ENCODE data around the gene HOXA6.

The HOXA6 gene

GRCh38 chr7:27161214-27161720, 13.7 kb upstream of the HOXA6 start:
- no peak for DNase-seq

GRCh38 chr7:27160546-27161213, 13.1 kb upstream of the HOXA6 start:
- DNase-seq: peak; percentile 89

DNA sequence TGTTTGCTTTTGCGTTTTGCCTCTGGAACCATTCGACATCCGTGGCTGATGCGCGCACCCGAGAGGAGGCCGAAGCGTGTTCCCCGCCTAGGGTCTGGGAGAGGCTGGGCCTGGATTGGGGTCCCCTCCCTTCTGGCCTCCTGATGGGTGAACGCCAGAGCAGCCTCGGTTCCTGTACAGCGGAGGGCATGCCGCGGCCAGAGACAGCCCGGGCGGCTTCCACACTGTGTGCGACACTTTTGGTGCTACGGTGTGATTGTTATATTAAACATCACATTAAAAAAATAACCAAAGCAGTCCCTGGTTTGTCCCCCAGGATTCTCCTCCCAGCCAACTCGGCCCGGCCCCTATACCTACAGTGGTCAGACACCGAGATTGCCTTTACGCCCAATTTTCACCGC, 12.6 kb upstream of the HOXA6 start:
- DNase-seq: no peak

DNA sequence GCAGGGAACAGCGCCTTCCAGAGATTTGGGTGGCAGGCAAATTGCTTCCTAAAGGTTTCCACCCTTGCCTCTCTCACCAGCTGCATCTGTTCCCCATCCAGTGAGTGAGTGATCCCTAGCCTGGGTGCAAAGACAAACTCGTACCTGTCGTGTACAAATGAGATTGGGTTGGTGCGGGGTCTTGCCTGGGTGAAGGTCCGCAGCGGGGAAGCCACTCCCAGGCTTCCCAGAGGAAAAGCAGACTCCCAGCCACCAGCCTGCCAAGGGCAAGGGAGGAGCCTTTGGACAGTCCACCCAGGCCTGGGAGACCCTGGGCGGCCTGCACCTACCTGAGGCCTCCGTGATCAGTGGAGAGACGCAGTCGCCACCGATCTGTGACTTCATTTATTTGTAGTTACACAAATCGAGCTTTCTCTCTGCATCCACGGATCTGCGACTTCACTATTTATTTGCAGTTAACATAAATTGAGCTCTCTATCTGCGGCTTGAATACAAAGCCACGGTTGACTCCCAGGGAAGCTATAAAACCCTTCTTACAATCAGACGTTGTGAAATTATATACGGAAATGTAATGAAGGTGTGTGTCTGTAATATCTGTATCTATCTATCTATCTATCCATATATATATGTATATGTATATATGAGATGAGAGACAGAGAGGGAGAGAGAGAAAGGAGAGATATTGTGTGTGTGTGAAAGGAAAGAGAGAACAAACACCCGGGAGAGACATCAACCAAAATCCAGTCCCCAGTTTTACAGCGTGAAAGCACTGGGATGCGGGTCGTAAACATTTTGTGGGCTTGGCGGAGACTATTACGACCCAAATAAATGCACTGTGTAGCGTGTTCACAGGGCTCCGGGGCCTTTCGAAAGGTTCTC, 11.9 kb upstream of the HOXA6 start:
- no peak for DNase-seq

- no peak for DNase-seq
Observed at GRCh38 chr7:27158436-27159265, 11.1 kb upstream of the HOXA6 start.

- no peak for DNase-seq
Observed at GRCh38 chr7:27157702-27158431, 10.3 kb upstream of the HOXA6 start.

DNA sequence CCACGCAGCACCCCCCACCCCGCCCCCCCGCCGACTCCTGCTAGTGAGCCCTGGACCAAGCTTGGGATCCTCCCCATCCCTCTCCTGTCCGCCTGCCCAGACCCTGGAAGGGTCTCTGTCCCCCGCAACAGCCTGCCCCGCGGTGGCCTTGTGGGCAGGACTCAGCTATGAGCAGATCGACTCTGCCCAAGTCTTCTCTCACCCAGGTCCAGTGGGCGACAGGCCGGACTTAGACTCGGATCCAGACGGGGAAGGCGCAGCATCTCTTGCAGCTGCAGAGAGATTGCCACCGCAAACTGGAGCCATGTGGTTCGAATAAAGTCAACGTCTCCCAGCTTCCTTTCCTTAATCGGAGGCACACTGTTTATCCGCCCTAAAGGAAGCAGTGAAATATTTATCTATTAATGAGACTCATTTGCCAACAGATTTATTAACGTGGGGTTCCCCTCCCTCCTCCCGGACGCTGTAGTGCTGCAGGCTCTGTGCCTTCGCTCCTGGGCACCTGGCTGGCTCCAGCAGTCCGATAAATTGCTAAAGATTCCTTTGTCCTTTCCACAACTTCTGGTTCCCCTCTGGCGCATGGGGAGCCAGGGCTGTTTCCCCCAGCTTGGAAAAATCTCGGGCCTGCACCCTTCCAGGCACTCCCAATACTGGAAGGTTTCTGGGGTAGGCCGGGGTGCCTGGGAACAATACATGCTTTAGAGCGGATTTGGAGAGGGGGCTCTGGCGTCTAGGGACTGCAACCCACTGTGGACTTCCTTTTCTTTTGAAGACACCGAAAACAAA, 9.5 kb upstream of the HOXA6 start:
- no peak for DNase-seq

GRCh38 chr7:27156508-27156898, 8.9 kb upstream of the HOXA6 start, which contains the start of gene HOXA7:
HOXA7 (minus strand) TSS chr7:27156675; CDS start chr7:27156545, 130 bp downstream.
- DNase-seq: no peak

GRCh38 chr7:27155816-27156507, 8.4 kb upstream of the HOXA6 start:
- no peak for DNase-seq

DNA sequence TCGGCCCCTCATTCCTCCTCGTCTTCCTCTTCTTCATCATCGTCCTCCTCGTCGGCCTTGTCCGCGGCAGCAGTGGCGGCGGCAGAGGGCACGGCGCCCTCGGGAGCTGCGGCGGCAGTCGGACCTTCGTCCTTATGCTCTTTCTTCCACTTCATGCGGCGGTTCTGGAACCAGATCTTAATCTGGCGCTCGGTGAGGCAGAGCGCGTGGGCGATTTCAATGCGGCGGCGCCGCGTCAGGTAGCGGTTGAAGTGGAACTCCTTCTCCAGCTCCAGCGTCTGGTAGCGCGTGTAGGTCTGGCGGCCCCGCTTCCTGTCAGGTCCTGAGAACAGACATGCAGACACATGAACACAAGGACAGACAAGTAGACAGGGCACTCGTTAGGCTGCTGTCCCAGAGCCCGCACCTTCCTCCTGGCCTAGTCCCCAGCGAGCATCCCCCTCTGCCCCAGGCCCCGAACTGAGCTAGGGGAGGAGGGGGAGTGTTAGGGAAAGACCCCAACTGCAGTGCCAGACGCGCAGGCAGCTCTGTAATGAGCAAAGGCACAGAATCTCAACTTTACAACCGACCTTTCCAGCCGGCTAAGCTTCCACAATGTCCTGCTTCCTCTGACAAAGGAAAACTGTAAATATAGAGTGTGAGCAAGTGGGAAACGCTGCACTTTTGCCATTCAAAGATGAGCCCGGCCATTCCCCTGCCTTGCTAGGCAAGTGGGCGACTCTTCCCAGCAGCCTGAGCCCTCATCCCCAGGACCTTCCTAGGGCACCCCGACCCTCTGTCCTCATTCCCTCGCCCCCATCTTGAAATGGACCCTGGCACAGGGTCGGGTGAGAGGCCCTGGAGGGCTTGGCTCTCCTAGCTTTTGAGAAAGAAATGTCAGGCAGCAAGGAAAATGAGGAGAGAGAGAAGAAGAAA, 7.6 kb upstream of the HOXA6 start:
- peak; percentile 51 for DNase-seq

DNA sequence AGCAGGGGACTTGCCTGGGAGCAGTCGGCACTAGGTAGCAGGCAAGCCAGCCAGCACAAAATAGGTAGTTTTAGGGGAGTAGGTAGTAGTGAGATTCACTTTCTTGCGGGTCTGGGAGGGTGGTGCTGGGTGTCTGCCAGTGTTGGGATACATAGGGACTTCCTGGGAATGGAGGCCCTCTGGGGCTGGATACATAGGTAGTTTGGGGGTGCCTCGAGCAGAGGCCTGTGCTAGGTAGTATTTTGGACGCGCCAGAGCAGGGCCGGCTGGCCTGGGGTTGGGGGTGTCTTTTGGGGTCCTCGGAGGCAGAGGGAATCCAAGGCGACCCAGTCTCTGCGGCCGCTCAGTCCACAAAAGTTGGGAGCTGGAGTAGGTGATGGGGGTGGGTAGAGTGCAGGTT, 6.8 kb upstream of the HOXA6 start:
- DNase-seq: no peak

- no peak for DNase-seq
Observed at GRCh38 chr7:27153526-27153925, 6.0 kb upstream of the HOXA6 start.

GRCh38 chr7:27152816-27153442, 5.4 kb upstream of the HOXA6 start:
- no peak for DNase-seq

DNA sequence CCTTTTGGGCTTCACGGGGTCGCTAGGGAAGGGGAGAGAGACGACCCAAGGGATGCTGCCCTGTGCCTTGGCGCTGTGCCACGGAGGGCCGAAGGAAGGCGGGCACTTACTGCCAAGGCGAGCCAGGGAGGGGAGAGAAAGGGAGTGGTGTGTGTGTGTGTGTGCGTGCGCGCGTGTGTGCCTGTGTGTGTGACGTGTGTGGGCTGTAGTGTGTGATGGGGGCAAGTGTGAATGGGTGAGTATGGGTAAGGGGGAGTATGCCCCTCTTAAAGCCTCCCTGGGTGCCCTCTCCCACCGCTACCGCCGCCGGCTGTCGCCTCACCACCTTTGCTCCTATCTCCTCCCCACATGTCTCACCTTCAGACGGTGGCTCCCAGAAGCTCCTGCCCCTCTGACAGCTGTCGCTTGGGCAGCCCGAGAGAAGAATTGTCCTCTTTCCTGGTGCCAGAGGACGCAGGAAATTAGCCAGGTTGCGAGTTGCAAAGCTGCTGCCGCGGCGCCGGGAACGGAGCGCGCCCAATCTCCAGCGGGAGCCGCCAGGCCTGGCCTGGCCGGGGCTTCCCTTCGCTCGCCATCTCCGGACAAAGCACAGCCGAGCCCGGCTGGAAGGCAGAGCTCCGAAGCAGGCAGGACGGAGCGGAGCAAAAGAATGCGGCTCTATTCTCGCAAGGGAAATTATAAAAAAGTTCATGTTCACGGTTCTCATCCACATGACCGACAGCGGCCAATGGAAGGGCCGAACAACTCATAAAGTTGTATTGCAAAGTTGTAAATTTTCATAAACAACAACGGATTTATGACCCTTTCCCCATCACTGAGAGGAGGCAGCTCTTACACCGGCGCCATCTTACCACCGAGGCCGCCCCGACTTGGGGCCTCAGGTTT, 4.6 kb upstream of the HOXA6 start, which contains the start of gene HOXA3:
TSS of gene HOXA3 (minus strand) at position 653 of the 885 bp plus-strand sequence. CDS start 41,943 bp downstream, outside the sequence.
- DNase-seq: no peak

DNA sequence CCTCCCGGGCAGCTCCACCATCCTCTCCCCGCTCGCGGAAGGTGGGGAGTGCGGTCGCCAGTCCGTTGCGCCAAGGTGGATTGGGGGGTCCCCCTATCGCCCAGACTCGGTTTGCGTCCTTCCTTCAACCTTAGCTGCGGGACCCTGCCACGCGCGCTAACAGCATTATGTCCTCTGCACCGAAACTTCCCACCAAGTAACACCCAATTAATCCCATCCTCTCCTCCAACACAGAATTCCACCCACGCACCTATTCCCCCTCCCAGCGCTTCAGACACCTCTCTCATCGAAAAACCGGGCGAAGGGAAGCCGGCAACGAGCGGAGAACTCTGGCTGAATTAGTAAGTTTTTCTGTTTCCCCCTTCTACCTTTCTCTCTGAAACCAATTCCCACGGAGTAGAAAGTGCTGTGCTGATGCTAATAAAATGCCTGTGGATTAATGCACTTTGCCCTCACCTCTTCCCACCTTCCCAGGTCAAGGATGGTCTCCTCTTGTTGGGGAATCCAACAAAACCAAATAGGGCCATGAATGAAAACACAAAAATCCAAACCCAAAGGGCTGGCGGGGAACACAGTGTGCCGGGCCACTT, 3.9 kb upstream of the HOXA6 start:
- no peak for DNase-seq

DNA sequence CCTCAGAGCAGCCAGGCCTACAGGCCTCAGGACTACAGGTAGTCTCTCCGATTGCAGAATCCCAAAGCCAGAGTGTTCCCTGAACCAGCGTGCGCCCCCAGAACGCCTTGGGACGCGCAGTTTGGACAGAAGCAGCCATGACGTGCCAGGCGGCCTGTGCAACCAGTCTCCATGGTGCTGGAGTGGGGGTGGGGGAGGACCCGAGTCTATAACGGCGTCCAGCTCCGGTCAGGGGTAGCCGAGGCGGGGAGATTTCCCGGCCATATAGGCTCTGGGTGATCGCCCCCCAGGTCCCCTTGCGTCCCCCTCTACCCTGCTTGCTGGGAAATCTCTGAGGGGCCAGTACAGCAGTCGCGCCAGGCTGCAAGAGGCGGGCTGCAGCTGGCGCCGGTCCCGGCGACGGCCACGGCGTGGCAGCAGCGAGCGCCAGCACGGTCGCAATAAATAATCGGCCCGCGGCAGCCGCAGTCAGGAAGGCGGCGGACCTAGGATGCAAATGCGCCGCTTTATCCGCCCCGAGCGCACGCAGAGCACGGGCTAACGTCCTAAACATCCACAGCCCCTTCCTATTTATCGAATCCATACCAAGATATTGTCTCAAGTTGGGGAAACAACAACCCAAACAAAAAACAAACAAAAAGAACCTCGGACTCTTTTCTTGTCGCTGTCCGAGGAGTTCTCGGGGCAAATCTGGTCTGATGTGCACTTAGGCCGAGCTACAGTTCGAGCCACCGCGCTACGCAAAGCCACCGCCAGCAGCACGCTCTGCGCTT, 3.2 kb upstream of the HOXA6 start:
- DNase-seq: peak; percentile 62
